Activated CD8-positive, alpha-beta T cell treated with anti-CD3 and anti-CD28 coated beads for 36 hours (primary cell): ENCODE data around the gene NT5DC1. TPM values are rescaled to one million over a fixed set of nuclear protein-coding genes. Genes with fewer than 3 reads are reported as not detected.

Experiments used
- ATAC-seq: fragments of 200-7000 bp; cut with Tn5 transposase; one replicate; pipeline ENCODE4 v1.10.0; 2021; ENCODE audit warnings: mild to moderate bottlenecking, moderate library complexity
- CTCF ChIA-PET: fragments of 350-600 bp; sonication (Branson Sonifier 250); formaldehyde crosslinking; loops from one replicate; lab custom pipeline; 2021; ENCODE audit warnings: antibody characterized with exemption; lab: Charles Lee
- POLR2A ChIA-PET: fragments of 350-600 bp; sonication (Branson Sonifier 250); formaldehyde crosslinking; loops from one replicate; lab custom pipeline; 2021; ENCODE audit warnings: antibody characterized with exemption; lab: Charles Lee
- DNase-seq: peaks from one replicate; pipeline ENCODE4 v3.0.0-alpha.2; 2020
- H3K27ac Mint-ChIP-seq: one replicate; pipeline ENCODE4 v1.8.0; 2021; ENCODE audit warnings: mild to moderate bottlenecking, mixed read lengths
- H3K27me3 Mint-ChIP-seq: one replicate; pipeline ENCODE4 v1.8.0; 2021; ENCODE audit warnings: mixed read lengths
- H3K36me3 Mint-ChIP-seq: one replicate; pipeline ENCODE4 v1.8.0; 2021; ENCODE audit warnings: low read depth, mixed read lengths
- H3K4me1 Mint-ChIP-seq: one replicate; pipeline ENCODE4 v1.8.0; 2021; ENCODE audit warnings: low read depth, mixed read lengths
- H3K4me3 Mint-ChIP-seq: one replicate; pipeline ENCODE4 v1.8.0; 2021; ENCODE audit warnings: mild to moderate bottlenecking, moderate library complexity, mixed read lengths
- H3K9me3 Mint-ChIP-seq: one replicate; pipeline ENCODE4 v1.8.0; 2021; ENCODE audit warnings: mixed read lengths
- CTCF ChIP-seq: fragments of 200-600 bp; IDR thresholded peaks from one replicate; pipeline ENCODE4 v1.8.0; 2022; ENCODE audit warnings: antibody characterized with exemption, mild to moderate bottlenecking
- intact Hi-C: fragments of 100-400 bp; cut with micrococcal nuclease; formaldehyde crosslinking; loops from one replicate; pipeline ENCODE4 v1.10.0; 2022
- total RNA-seq, 2 experiments: library from RNA; stranded (reverse); gene quantifications; one replicate each; pipeline ENCODE4 v1.2.3, GENCODE V29; 2021

NT5DC1 gene
- total RNA-seq, 2 experiments from 2014 or later, result 47.8 to 53.3 TPM

DNA sequence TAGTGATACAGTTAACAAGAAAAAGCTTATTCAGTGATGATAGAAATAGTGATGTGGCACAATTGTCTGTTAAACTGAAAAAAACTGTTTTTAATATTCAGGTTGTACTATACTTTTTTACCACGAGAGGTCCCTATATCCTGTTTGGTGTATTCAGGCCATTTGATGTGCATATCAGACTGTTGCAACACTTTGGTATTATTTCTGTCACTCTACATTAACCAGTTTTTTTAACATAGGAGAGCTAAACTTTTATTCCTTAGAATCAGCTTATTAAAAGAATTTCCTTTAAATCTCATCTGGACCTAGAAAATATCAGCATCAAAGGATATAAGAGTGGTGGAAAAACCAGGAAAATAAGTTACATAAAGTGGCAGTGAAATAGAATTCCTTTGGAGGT, 116.4 kb downstream of the NT5DC1 start:
- peaks cover 4% of the 10 kb centered on the region for H3K36me3 Mint-ChIP-seq
- ATAC-seq (peak; percentile 82), DNase-seq (no peak)
- H3K9me3 Mint-ChIP-seq, result no peaks in the 10 kb centered on the region
- TF ChIP-seq CTCF, result peak; percentile 60
- H3K4me3 Mint-ChIP-seq, result no peak overlapping the region
- H3K27ac Mint-ChIP-seq, result peak overlapping the region; percentile 57
- intact Hi-C loops, result no loop called here
- peaks cover 6% of the 10 kb centered on the region for H3K4me1 Mint-ChIP-seq
- POLR2A ChIA-PET, result interaction anchor here (0.6 kb wide), 1 partner anchor 41 kb away, joined by 3 read pairs; no protein-coding TSS in a partner anchor
- CTCF ChIA-PET, result interaction anchor here (0.6 to 2.8 kb wide), 16 partner anchors 8 to 344 kb away, joined by 3 to 20 read pairs (median 5); partner anchors contain the start of genes TSPYL1 and TSPYL4
- no peaks in the 10 kb centered on the region for H3K27me3 Mint-ChIP-seq

DNA sequence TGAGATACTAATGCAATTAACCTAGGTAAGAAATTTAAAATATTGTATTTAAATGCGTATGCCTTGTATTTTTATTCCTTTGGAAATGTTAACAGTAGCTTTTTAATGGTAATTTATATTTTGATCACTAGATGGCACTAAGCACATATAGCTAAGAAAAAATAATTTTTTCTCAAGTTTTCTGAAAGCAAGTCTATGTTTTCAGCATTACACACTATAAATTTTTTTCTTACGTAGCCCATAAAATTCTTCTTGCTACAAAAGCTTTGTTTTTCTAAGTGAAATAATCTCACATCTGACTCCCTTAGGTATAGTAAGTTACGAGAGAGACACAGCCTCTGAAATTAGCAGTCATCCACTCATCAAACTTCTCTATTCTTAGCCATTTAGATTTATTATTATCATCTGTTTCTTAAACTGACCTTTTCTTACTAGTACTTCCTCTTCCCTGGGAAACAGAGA, 117.5 kb downstream of the NT5DC1 start:
- Mint-ChIP-seq H3K9me3 (no peaks in the 10 kb centered on the region), H3K27me3 (no peaks in the 10 kb centered on the region), H3K36me3 (peaks cover 4% of the 10 kb centered on the region), H3K4me1 (peaks cover 6% of the 10 kb centered on the region), H3K4me3 (no peak overlapping the region), H3K27ac (no peak overlapping the region)
- ChIA-PET POLR2A (no interaction called here), CTCF (interaction anchor here (0.6 to 2.8 kb wide), 15 partner anchors 9 to 431 kb away, joined by 3 to 20 read pairs (median 5); partner anchors contain the start of genes TSPYL1 and TSPYL4)
- intact Hi-C loops, result no loop called here
- no peak for ATAC-seq
- peak; percentile 62 for TF ChIP-seq CTCF
- DNase-seq, result no peak

DNA sequence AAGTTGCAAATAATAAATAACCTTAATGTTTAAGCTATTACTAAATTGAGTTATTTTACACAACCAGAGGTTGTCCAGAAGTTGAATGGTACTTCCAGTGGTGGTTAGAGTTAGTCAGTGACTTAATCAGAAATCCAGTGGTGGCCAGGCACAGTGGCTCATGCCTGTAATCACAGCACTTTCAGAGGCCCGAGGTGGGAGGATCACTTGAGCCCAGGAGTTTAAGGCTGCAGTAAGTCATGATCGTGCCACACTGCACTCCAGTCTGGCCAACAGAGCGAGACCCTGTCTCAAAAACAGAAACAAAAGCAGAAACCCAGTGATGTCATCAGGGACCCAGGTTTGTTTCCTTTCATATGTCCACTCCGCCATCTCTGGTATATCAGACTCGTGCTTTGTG, 118.2 kb downstream of the NT5DC1 start:
- Mint-ChIP-seq H3K27ac (no peak overlapping the region), H3K9me3 (no peaks in the 10 kb centered on the region), H3K36me3 (peaks cover 7% of the 10 kb centered on the region), H3K4me1 (peaks cover 6% of the 10 kb centered on the region), H3K4me3 (no peak overlapping the region), H3K27me3 (no peaks in the 10 kb centered on the region)
- DNase-seq (no peak), ATAC-seq (no peak)
- POLR2A ChIA-PET, result no interaction called here
- TF ChIP-seq CTCF, result no peak
- CTCF ChIA-PET, result interaction anchor here (1.1 to 2.8 kb wide), 6 partner anchors 24 to 345 kb away, joined by 3 to 15 read pairs (median 6); partner anchors contain the start of genes TSPYL1 and TSPYL4
- intact Hi-C loops, result no loop called here

DNA sequence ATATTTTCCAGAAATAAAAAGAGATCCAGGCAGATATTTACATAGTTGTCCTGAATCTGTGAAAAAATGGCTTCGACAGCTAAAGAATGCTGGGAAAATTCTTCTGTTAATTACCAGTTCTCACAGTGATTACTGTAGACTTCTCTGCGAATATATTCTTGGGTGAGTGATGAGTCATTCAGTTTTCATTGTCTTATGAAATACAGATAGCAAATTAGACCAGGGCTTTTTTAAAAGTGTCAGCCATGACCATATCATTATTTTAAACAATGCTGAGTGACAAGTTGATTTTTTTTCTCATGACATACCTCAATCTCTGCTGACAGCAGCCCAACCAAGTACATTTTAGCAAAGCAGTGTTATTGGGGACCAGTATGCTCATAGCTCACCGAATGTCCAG, 120.4 kb downstream of the NT5DC1 start:
- TF ChIP-seq CTCF, result no peak
- Mint-ChIP-seq H3K27ac (no peak overlapping the region), H3K4me3 (no peak overlapping the region), H3K27me3 (no peaks in the 10 kb centered on the region), H3K36me3 (peaks cover 7% of the 10 kb centered on the region), H3K9me3 (no peaks in the 10 kb centered on the region), H3K4me1 (peaks cover 6% of the 10 kb centered on the region)
- intact Hi-C loops, result no loop called here
- CTCF ChIA-PET, result interaction anchor here (0.9 kb wide), 1 partner anchor 340 kb away, joined by 3 read pairs; no protein-coding TSS in a partner anchor
- POLR2A ChIA-PET, result interaction anchor here (0.6 kb wide), 1 partner anchor 314 kb away, joined by 3 read pairs; no protein-coding TSS in a partner anchor
- no peak for DNase-seq
- ATAC-seq, result no peak

- ChIA-PET POLR2A (no interaction called here), CTCF (interaction anchor here (0.9 kb wide), 1 partner anchor 339 kb away, joined by 3 read pairs; no protein-coding TSS in a partner anchor)
- Mint-ChIP-seq H3K36me3 (peaks cover 7% of the 10 kb centered on the region), H3K27me3 (no peaks in the 10 kb centered on the region), H3K4me3 (no peak overlapping the region), H3K9me3 (no peaks in the 10 kb centered on the region), H3K4me1 (peaks cover 5% of the 10 kb centered on the region), H3K27ac (no peak overlapping the region)
- no peak for DNase-seq
- no peak for ATAC-seq
- no peak for TF ChIP-seq CTCF
- intact Hi-C loops, result no loop called here
Measured at GRCh38 chr6:116221911-116222310, 121.3 kb downstream of the NT5DC1 start.
